HepG2 (cell line): ENCODE results near the gene ZPR1. TPM values are rescaled to one million over a fixed set of nuclear protein-coding genes. Genes with fewer than 3 reads are reported as not detected.

Source experiments
- BRCA1 ChIP-seq: sonication (generic); formaldehyde crosslinking; IDR thresholded peaks from 2 replicates; pipeline ENCODE4 v1.4.0; 2020; ENCODE audit warnings: missing genetic modification reagents
- EED ChIP-seq: sonication (generic); formaldehyde crosslinking; IDR thresholded peaks from 2 replicates; pipeline ENCODE4 v1.5.0; 2020; ENCODE audit warnings: mild to moderate bottlenecking, missing genetic modification reagents
- MAF1 ChIP-seq: sonication (generic); formaldehyde crosslinking; IDR thresholded peaks from 2 replicates; pipeline ENCODE4 v1.5.0; 2020; ENCODE audit warnings: missing genetic modification reagents, borderline replicate concordance
- MATR3 ChIP-seq: sonication (generic); formaldehyde crosslinking; IDR thresholded peaks from 2 replicates; pipeline ENCODE4 v1.4.0; 2020; ENCODE audit warnings: missing genetic modification reagents
- MEIS1 ChIP-seq: sonication (generic); formaldehyde crosslinking; IDR thresholded peaks from 2 replicates; pipeline ENCODE4 v1.9.0; 2021; ENCODE audit warnings: mild to moderate bottlenecking, missing genetic modification reagents, moderate library complexity, borderline replicate concordance
- NAIF1 ChIP-seq: sonication (generic); formaldehyde crosslinking; IDR thresholded peaks from 2 replicates; pipeline ENCODE4 v1.5.0; 2020; ENCODE audit warnings: mild to moderate bottlenecking, missing genetic modification reagents, borderline replicate concordance
- ONECUT2 ChIP-seq: sonication (generic); formaldehyde crosslinking; IDR thresholded peaks from 2 replicates; pipeline ENCODE4 v1.4.0; 2020; ENCODE audit warnings: missing genetic modification reagents
- RAD51 ChIP-seq: fragments of 450-650 bp; IDR thresholded peaks from 2 replicates; pipeline ENCODE4 v1.6.1; 2016; ENCODE audit warnings: borderline replicate concordance
- SAP130 ChIP-seq: IDR thresholded peaks from 2 replicates; pipeline ENCODE4 v1.6.1; 2016; ENCODE audit warnings: low read depth
- SIN3A ChIP-seq: IDR thresholded peaks from 2 replicates; pipeline ENCODE4 v1.6.1; 2011; ENCODE audit warnings: low read depth, mild to moderate bottlenecking, control low read depth, low read length, borderline replicate concordance
- SIX1 ChIP-seq: sonication (generic); formaldehyde crosslinking; IDR thresholded peaks from 2 replicates; pipeline ENCODE4 v1.4.0; 2020; ENCODE audit warnings: missing genetic modification reagents, borderline replicate concordance
- WIZ ChIP-seq: sonication (generic); formaldehyde crosslinking; IDR thresholded peaks from 2 replicates; pipeline ENCODE4 v1.5.1; 2020; ENCODE audit warnings: mild to moderate bottlenecking, missing genetic modification reagents
- ZBTB38 ChIP-seq: sonication (generic); formaldehyde crosslinking; IDR thresholded peaks from 2 replicates; pipeline ENCODE4 v1.5.1; 2020; ENCODE audit warnings: mild to moderate bottlenecking, missing genetic modification reagents
- polyA plus RNA-seq, 8 experiments: library from polyadenylated mRNA; depleted of rRNA in 3 of 8; stranded (reverse) in 7 of 8; unstranded in 1 of 8; fragments of >200 nt; fragmentation: Illumina TruSeq in 4 of 8; extraction: Trizol in 4 of 8; gene quantifications; 2 replicates each; pipeline versions ENCODE4 v1.2.1 to v1.2.3, GENCODE V29; 2011 to 2016; ENCODE audit warnings: low read depth in 4 of 8, missing spikeins in 1 of 8, mixed read lengths in 1 of 8; ENCODE audit not compliant: insufficient read depth in 1 of 8
- total RNA-seq, 5 experiments: library from RNA; depleted of rRNA; stranded (reverse); fragments of >200 nt; fragmentation: Illumina TruSeq; extraction: Trizol; gene quantifications; 2 replicates each; pipeline ENCODE4 v1.2.3, GENCODE V29; 2016; ENCODE audit warnings: low read depth in 1 of 5
- TF ChIP-seq, protein P1 (sequence below): sonication (generic); formaldehyde crosslinking; IDR thresholded peaks from 2 replicates; pipeline ENCODE4 v1.4.0; 2020; ENCODE audit warnings: missing genetic modification reagents
- TF ChIP-seq, protein P2 (sequence below): sonication (generic); formaldehyde crosslinking; IDR thresholded peaks from 2 replicates; pipeline ENCODE4 v1.4.0; 2020; ENCODE audit warnings: mild to moderate bottlenecking, missing genetic modification reagents
- TF ChIP-seq, protein P3 (sequence below), 2 experiments: fragments of 450-650 bp in 1 of 2; sonication (generic) in 1 of 2; formaldehyde crosslinking in 1 of 2; IDR thresholded peaks; 2 replicates each; pipeline versions ENCODE4 v1.6.1 to v1.8.0; 2016 to 2022; ENCODE audit warnings: antibody characterized with exemption in 1 of 2, mild to moderate bottlenecking in 1 of 2, missing genetic modification reagents in 1 of 2

Gene ZPR1
- total and polyA plus RNA-seq, 2 of the 13 experiments (the other 11 are each of a cell fraction or from before 2014, with no cell fraction given), result 40.0 to 79.3 TPM

DNA sequence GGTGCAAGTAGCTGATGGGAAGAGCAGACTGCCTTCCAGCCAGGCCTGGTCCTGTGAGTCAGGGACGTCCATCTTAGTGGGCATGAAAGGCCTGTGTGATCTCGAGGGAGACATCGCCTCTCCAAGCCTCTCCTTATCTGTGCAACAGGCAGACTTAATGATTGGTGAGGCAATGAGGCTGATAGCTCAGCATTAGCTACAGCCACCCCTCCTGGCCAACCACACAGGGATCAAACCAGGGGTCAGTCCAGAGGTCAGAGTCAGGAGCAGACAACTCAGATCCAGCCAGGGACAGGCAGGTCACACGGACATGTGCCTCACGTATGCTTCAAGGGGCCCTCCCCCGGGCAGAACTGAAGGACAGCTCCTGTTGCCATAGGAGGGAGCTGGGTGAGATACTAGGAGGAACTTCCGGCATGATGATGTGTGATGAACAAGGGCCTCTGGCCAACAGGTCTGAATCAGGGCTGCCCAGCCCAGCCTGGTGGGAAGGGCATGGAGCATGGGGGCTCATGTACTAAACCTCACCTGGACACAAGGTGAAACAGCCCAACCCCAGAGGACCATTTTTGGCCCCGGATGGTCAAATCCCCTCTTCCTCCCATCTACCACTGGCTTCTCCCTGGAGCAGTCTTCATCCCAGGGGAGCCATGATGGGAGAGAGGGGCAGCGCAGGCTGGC lies 39.1 kb upstream of the ZPR1 start (continued):
- TF ChIP-seq, protein P1, sequence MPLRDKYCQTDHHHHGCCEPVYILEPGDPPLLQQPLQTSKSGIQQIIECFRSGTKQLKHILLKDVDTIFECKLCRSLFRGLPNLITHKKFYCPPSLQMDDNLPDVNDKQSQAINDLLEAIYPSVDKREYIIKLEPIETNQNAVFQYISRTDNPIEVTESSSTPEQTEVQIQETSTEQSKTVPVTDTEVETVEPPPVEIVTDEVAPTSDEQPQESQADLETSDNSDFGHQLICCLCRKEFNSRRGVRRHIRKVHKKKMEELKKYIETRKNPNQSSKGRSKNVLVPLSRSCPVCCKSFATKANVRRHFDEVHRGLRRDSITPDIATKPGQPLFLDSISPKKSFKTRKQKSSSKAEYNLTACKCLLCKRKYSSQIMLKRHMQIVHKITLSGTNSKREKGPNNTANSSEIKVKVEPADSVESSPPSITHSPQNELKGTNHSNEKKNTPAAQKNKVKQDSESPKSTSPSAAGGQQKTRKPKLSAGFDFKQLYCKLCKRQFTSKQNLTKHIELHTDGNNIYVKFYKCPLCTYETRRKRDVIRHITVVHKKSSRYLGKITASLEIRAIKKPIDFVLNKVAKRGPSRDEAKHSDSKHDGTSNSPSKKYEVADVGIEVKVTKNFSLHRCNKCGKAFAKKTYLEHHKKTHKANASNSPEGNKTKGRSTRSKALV (CRISPR knock-in tag), result peak; percentile 58; the same call in 1 of the 2 replicates
- TF ChIP-seq ZBTB38 (CRISPR knock-in tag) (peak; percentile 82), SIX1 (CRISPR knock-in tag) (peak; percentile 47), RAD51 (no peak), MATR3 (CRISPR knock-in tag) (no peak), MAF1 (peak; percentile 69; the same call in 1 of the 2 replicates), SAP130 (CRISPR knock-in tag) (peak; percentile 89), NAIF1 (CRISPR knock-in tag) (no peak), ONECUT2 (CRISPR knock-in tag) (peak; percentile 63; the same call in 1 of the 2 replicates), MEIS1 (CRISPR knock-in tag) (peak; percentile 96), EED (no peak), SIN3A (no peak), WIZ (CRISPR knock-in tag) (no peak), BRCA1 (CRISPR knock-in tag) (no peak; the same call in 1 of the 2 replicates)
- TF ChIP-seq, protein P2, sequence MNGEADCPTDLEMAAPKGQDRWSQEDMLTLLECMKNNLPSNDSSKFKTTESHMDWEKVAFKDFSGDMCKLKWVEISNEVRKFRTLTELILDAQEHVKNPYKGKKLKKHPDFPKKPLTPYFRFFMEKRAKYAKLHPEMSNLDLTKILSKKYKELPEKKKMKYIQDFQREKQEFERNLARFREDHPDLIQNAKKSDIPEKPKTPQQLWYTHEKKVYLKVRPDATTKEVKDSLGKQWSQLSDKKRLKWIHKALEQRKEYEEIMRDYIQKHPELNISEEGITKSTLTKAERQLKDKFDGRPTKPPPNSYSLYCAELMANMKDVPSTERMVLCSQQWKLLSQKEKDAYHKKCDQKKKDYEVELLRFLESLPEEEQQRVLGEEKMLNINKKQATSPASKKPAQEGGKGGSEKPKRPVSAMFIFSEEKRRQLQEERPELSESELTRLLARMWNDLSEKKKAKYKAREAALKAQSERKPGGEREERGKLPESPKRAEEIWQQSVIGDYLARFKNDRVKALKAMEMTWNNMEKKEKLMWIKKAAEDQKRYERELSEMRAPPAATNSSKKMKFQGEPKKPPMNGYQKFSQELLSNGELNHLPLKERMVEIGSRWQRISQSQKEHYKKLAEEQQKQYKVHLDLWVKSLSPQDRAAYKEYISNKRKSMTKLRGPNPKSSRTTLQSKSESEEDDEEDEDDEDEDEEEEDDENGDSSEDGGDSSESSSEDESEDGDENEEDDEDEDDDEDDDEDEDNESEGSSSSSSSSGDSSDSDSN, result peak; percentile 72
- TF ChIP-seq, protein P3, sequence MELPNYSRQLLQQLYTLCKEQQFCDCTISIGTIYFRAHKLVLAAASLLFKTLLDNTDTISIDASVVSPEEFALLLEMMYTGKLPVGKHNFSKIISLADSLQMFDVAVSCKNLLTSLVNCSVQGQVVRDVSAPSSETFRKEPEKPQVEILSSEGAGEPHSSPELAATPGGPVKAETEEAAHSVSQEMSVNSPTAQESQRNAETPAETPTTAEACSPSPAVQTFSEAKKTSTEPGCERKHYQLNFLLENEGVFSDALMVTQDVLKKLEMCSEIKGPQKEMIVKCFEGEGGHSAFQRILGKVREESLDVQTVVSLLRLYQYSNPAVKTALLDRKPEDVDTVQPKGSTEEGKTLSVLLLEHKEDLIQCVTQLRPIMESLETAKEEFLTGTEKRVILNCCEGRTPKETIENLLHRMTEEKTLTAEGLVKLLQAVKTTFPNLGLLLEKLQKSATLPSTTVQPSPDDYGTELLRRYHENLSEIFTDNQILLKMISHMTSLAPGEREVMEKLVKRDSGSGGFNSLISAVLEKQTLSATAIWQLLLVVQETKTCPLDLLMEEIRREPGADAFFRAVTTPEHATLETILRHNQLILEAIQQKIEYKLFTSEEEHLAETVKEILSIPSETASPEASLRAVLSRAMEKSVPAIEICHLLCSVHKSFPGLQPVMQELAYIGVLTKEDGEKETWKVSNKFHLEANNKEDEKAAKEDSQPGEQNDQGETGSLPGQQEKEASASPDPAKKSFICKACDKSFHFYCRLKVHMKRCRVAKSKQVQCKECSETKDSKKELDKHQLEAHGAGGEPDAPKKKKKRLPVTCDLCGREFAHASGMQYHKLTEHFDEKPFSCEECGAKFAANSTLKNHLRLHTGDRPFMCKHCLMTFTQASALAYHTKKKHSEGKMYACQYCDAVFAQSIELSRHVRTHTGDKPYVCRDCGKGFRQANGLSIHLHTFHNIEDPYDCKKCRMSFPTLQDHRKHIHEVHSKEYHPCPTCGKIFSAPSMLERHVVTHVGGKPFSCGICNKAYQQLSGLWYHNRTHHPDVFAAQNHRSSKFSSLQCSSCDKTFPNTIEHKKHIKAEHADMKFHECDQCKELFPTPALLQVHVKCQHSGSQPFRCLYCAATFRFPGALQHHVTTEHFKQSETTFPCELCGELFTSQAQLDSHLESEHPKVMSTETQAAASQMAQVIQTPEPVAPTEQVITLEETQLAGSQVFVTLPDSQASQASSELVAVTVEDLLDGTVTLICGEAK (IDR thresholded peaks at IDR 0.05), result no peak
- TF ChIP-seq, protein P3 (CRISPR knock-in tag; IDR thresholded peaks at IDR 0.05), result no peak; the same call in 1 of the 2 replicates
